Liver (tissue), 3 donors: ENCODE data around the gene SSNA1.

Source experiments
- ATF3 ChIP-seq: IDR thresholded peaks from 2 replicates; pipeline ENCODE4 v1.6.1; 2016; ENCODE audit warnings: antibody characterized with exemption
- FOXA1 ChIP-seq: IDR thresholded peaks from 2 replicates; pipeline ENCODE4 v1.6.1; 2016; ENCODE audit warnings: antibody characterized with exemption
- RAD21 ChIP-seq, 2 donors: IDR thresholded peaks; 2 replicates each; pipeline ENCODE4 v1.6.1; 2016; ENCODE audit warnings: antibody characterized with exemption in 2 of 2, mild to moderate bottlenecking in 2 of 2
- REST ChIP-seq: IDR thresholded peaks from 2 replicates; pipeline ENCODE4 v1.6.1; 2016; ENCODE audit warnings: antibody characterized with exemption, mild to moderate bottlenecking
- RXRA ChIP-seq, 2 donors: IDR thresholded peaks; 2 replicates each; pipeline ENCODE4 v1.6.1; 2017 to 2018; ENCODE audit warnings: antibody characterized with exemption in 2 of 2, mild to moderate bottlenecking in 1 of 2
- TAF1 ChIP-seq: conservative IDR thresholded peaks from 2 replicates; pipeline ENCODE4 v1.6.1; 2016; ENCODE audit warnings: antibody characterized with exemption, mild to moderate bottlenecking
- YY1 ChIP-seq: IDR thresholded peaks from 2 replicates; pipeline ENCODE4 v1.6.1; 2016; ENCODE audit warnings: antibody characterized with exemption, mild to moderate bottlenecking
- TF ChIP-seq, protein P1 (sequence below): fragments of 150-350 bp; IDR thresholded peaks from 2 replicates; pipeline ENCODE4 v1.5.1; 2017; ENCODE audit warnings: improper control_type of control experiment, low read depth, low read length; ENCODE audit not compliant: missing input control
- TF ChIP-seq, protein P2 (sequence below): IDR thresholded peaks from 2 replicates; pipeline ENCODE4 v1.6.1; 2016; ENCODE audit warnings: antibody characterized with exemption
- donor health status: healthy.
- donor health status: healthy.

DNA sequence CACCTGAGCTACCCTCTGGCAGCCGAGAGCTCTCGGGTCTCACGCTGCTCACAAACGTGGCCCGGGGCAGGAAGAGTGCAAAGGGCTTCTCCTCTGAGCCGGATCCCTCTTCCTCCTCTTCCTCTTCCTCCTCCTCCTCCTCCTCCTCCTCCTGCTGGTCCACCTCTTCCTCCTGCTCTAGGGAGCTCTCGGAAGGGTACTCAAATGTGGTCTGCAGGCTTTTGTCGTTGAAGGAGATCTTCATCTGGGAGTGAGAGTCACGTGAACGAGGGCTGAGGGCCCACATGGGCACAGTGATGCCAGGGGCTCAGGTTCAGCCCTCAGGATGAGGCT lies 3.9 kb downstream of the SSNA1 start:
- TF ChIP-seq, protein P1, sequence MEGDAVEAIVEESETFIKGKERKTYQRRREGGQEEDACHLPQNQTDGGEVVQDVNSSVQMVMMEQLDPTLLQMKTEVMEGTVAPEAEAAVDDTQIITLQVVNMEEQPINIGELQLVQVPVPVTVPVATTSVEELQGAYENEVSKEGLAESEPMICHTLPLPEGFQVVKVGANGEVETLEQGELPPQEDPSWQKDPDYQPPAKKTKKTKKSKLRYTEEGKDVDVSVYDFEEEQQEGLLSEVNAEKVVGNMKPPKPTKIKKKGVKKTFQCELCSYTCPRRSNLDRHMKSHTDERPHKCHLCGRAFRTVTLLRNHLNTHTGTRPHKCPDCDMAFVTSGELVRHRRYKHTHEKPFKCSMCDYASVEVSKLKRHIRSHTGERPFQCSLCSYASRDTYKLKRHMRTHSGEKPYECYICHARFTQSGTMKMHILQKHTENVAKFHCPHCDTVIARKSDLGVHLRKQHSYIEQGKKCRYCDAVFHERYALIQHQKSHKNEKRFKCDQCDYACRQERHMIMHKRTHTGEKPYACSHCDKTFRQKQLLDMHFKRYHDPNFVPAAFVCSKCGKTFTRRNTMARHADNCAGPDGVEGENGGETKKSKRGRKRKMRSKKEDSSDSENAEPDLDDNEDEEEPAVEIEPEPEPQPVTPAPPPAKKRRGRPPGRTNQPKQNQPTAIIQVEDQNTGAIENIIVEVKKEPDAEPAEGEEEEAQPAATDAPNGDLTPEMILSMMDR: no peak
- TF ChIP-seq RAD21 (IDR thresholded peaks at IDR 0.05): no peak
- TF ChIP-seq FOXA1: no peak
- no peak for TF ChIP-seq REST
- TF ChIP-seq RXRA (IDR thresholded peaks at IDR 0.05): no peak
- no peak for TF ChIP-seq TAF1
- TF ChIP-seq, protein P2, sequence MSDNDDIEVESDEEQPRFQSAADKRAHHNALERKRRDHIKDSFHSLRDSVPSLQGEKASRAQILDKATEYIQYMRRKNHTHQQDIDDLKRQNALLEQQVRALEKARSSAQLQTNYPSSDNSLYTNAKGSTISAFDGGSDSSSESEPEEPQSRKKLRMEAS: no peak
- no peak for TF ChIP-seq ATF3
- no peak for TF ChIP-seq YY1
